Mesendoderm (in vitro differentiated cells): ENCODE results near the gene PACSIN3.

ENCODE experiments used
- DNase-seq: peaks from one replicate; pipeline ENCODE4 v3.0.0; 2013
- H2AK5ac ChIP-seq: 2 replicates; pipeline ENCODE4 v1.6.1; 2013; ENCODE audit warnings: low read length, inconsistent platforms
- H2BK120ac ChIP-seq: 2 replicates; pipeline ENCODE4 v1.6.1; 2013; ENCODE audit warnings: low read depth, mild to moderate bottlenecking, low read length, moderate library complexity, mixed read lengths
- H2BK15ac ChIP-seq: replicated peaks from 2 replicates; pipeline ENCODE4 v1.6.1; 2013; ENCODE audit warnings: low read depth, mild to moderate bottlenecking, moderate library complexity
- H2BK5ac ChIP-seq: 2 replicates; pipeline ENCODE4 v1.6.1; 2013; ENCODE audit warnings: low read length, inconsistent platforms
- H3K18ac ChIP-seq: 2 replicates; pipeline ENCODE4 v1.6.1; 2013; ENCODE audit warnings: mild to moderate bottlenecking, low read length, mixed read lengths
- H3K23ac ChIP-seq: one replicate; pipeline ENCODE4 v1.6.1; 2013; ENCODE audit warnings: low read length
- H3K27ac ChIP-seq: 2 replicates; pipeline ENCODE4 v1.5.1; 2013; ENCODE audit warnings: low read depth, mild to moderate bottlenecking, inconsistent platforms, low read length, moderate library complexity
- H3K27me3 ChIP-seq: 2 replicates; pipeline ENCODE4 v1.6.1; 2013; ENCODE audit warnings: low read length, control low read depth, mild to moderate bottlenecking, inconsistent platforms; ENCODE audit not compliant: insufficient read depth, poor library complexity
- H3K36me3 ChIP-seq: 2 replicates; pipeline ENCODE4 v1.6.1; 2013; ENCODE audit warnings: low read length, inconsistent platforms; ENCODE audit not compliant: control insufficient read depth, insufficient read depth
- H3K4ac ChIP-seq: one replicate; pipeline ENCODE4 v1.6.1; 2013; ENCODE audit warnings: low read depth, mild to moderate bottlenecking, low read length, moderate library complexity
- H3K4me1 ChIP-seq: 2 replicates; pipeline ENCODE4 v1.6.1; 2013; ENCODE audit warnings: low read depth, low read length, inconsistent platforms; ENCODE audit not compliant: control insufficient read depth
- H3K4me2 ChIP-seq: 2 replicates; pipeline ENCODE4 v1.6.1; 2013; ENCODE audit warnings: low read length
- H3K4me3 ChIP-seq: 2 replicates; pipeline ENCODE4 v1.5.1; 2013; ENCODE audit warnings: mild to moderate bottlenecking, low read length
- H3K56ac ChIP-seq: one replicate; pipeline ENCODE4 v1.6.1; 2013; ENCODE audit warnings: low read length
- H3K79me1 ChIP-seq: 2 replicates; pipeline ENCODE4 v1.6.1; 2013; ENCODE audit warnings: low read length, inconsistent platforms
- H3K79me2 ChIP-seq: 2 replicates; pipeline ENCODE4 v1.6.1; 2013; ENCODE audit warnings: mild to moderate bottlenecking, low read length; ENCODE audit not compliant: control insufficient read depth, insufficient read depth
- H3K9ac ChIP-seq: 2 replicates; pipeline ENCODE4 v1.6.1; 2013; ENCODE audit warnings: low read length, inconsistent platforms
- H4K5ac ChIP-seq: one replicate; pipeline ENCODE4 v1.6.1; 2013; ENCODE audit warnings: low read length
- H4K8ac ChIP-seq: one replicate; pipeline ENCODE4 v1.6.1; 2013; ENCODE audit warnings: low read depth, mild to moderate bottlenecking, control low read depth, low read length, moderate library complexity
- WGBS: extraction: QIAGEN DNeasy Blood & Tissue Kit; methylation state at CpG from one replicate; pipeline ENCODE4 v1.1.7; 2013; ENCODE audit warnings: low lambda C conversion rate, missing lambda C conversion rate; ENCODE audit not compliant: insufficient coverage; ENCODE audit errors: extremely low coverage; 5-methylcytosine and 5-hydroxymethylcytosine counted together

The PACSIN3 gene

GRCh38 chr11:47148270-47148669, 38.0 kb downstream of the PACSIN3 start:
- Histone ChIP-seq H3K79me2 (no peaks in the 10 kb centered on the region), H3K56ac (no peak overlapping the region), H3K4ac (no peak overlapping the region), H3K4me1 (no peaks in the 10 kb centered on the region), H3K9ac (no peak overlapping the region), H3K27me3 (no peaks in the 10 kb centered on the region), H3K18ac (no peak overlapping the region), H2AK5ac (no peak overlapping the region), H3K27ac (no peak overlapping the region), H3K23ac (no peak overlapping the region), H3K36me3 (no peaks in the 10 kb centered on the region), H3K4me2 (no peak overlapping the region), H4K5ac (no peak overlapping the region), H2BK5ac (no peak overlapping the region), H4K8ac (no peak overlapping the region), H2BK120ac (no peak overlapping the region), H2BK15ac (no peak overlapping the region), H3K4me3 (no peak overlapping the region), H3K79me1 (no peaks in the 10 kb centered on the region)
- no peak for DNase-seq
- WGBS, result no CpG with 5 or more reads among the region's 4 CpGs

- Histone ChIP-seq H3K27ac (no peak overlapping the region), H2BK120ac (no peak overlapping the region), H3K4me1 (no peaks in the 10 kb centered on the region), H2AK5ac (no peak overlapping the region), H3K79me1 (no peaks in the 10 kb centered on the region), H3K9ac (no peak overlapping the region), H4K5ac (no peak overlapping the region), H3K4me2 (no peak overlapping the region), H3K27me3 (no peaks in the 10 kb centered on the region), H3K79me2 (no peaks in the 10 kb centered on the region), H4K8ac (no peak overlapping the region), H3K4me3 (no peak overlapping the region), H3K18ac (no peak overlapping the region), H2BK15ac (no peak overlapping the region), H3K36me3 (no peaks in the 10 kb centered on the region), H2BK5ac (no peak overlapping the region), H3K23ac (no peak overlapping the region), H3K4ac (no peak overlapping the region), H3K56ac (no peak overlapping the region)
- no peak for DNase-seq
- no CpG with 5 or more reads among the region's 7 CpGs for WGBS
Measured at GRCh38 chr11:47147681-47148080, 38.6 kb downstream of the PACSIN3 start.

GRCh38 chr11:47147250-47147649, 39.0 kb downstream of the PACSIN3 start:
- H3K4me2 ChIP-seq, result no peak overlapping the region
- no peak overlapping the region for H2AK5ac ChIP-seq
- H3K9ac ChIP-seq, result no peak overlapping the region
- H3K27me3 ChIP-seq, result no peaks in the 10 kb centered on the region
- H3K56ac ChIP-seq, result no peak overlapping the region
- H3K27ac ChIP-seq, result no peak overlapping the region
- no peaks in the 10 kb centered on the region for H3K4me1 ChIP-seq
- H2BK5ac ChIP-seq, result no peak overlapping the region
- no peak overlapping the region for H2BK120ac ChIP-seq
- no peak overlapping the region for H3K23ac ChIP-seq
- H3K79me1 ChIP-seq, result no peaks in the 10 kb centered on the region
- no peak overlapping the region for H4K8ac ChIP-seq
- DNase-seq, result peak; percentile 70
- no peaks in the 10 kb centered on the region for H3K79me2 ChIP-seq
- H3K4ac ChIP-seq, result no peak overlapping the region
- WGBS, result no CpG with 5 or more reads among the region's 2 CpGs
- H3K36me3 ChIP-seq, result no peaks in the 10 kb centered on the region
- H4K5ac ChIP-seq, result no peak overlapping the region
- H3K18ac ChIP-seq, result no peak overlapping the region
- no peak overlapping the region for H3K4me3 ChIP-seq
- no peak overlapping the region for H2BK15ac ChIP-seq

- WGBS, result no CpG with 5 or more reads among the region's 3 CpGs
Measured at GRCh38 chr11:47144541-47144940, 41.7 kb downstream of the PACSIN3 start.

GRCh38 chr11:47143322-47143721, 42.9 kb downstream of the PACSIN3 start:
- H3K9ac ChIP-seq, result no peak overlapping the region
- H3K36me3 ChIP-seq, result peaks cover 2% of the 10 kb centered on the region
- peak; percentile 85 for DNase-seq
- no peak overlapping the region for H3K27ac ChIP-seq
- H2BK5ac ChIP-seq, result no peak overlapping the region
- H3K27me3 ChIP-seq, result no peaks in the 10 kb centered on the region
- H3K4me1 ChIP-seq, result no peaks in the 10 kb centered on the region
- H3K4me2 ChIP-seq, result no peak overlapping the region
- no peaks in the 10 kb centered on the region for H3K79me2 ChIP-seq
- no peak overlapping the region for H4K8ac ChIP-seq
- no peak overlapping the region for H3K18ac ChIP-seq
- no peak overlapping the region for H3K4ac ChIP-seq
- H3K4me3 ChIP-seq, result no peak overlapping the region
- no peak overlapping the region for H2BK15ac ChIP-seq
- H3K23ac ChIP-seq, result no peak overlapping the region
- H2BK120ac ChIP-seq, result no peak overlapping the region
- H3K56ac ChIP-seq, result no peak overlapping the region
- WGBS, result no CpG with 5 or more reads among the region's 3 CpGs
- H3K79me1 ChIP-seq, result no peaks in the 10 kb centered on the region
- H4K5ac ChIP-seq, result no peak overlapping the region
- H2AK5ac ChIP-seq, result no peak overlapping the region

More at GRCh38 chr11:47144541-47144940, 41.7 kb downstream of the PACSIN3 start:
- no peaks in the 10 kb centered on the region for H3K79me2 ChIP-seq
- H3K27me3 ChIP-seq, result no peaks in the 10 kb centered on the region
- DNase-seq, result no peak
- H2BK120ac ChIP-seq, result no peak overlapping the region
- no peaks in the 10 kb centered on the region for H3K4me1 ChIP-seq
- H3K4me3 ChIP-seq, result no peak overlapping the region
- H4K8ac ChIP-seq, result no peak overlapping the region
- no peak overlapping the region for H3K9ac ChIP-seq
- no peak overlapping the region for H3K4ac ChIP-seq
- no peak overlapping the region for H3K18ac ChIP-seq
- H3K79me1 ChIP-seq, result no peaks in the 10 kb centered on the region
- H3K23ac ChIP-seq, result no peak overlapping the region
- H3K56ac ChIP-seq, result no peak overlapping the region
- no peak overlapping the region for H3K27ac ChIP-seq
- no peak overlapping the region for H2AK5ac ChIP-seq
- peaks cover 2% of the 10 kb centered on the region for H3K36me3 ChIP-seq
- no peak overlapping the region for H2BK5ac ChIP-seq
- H2BK15ac ChIP-seq, result no peak overlapping the region
- H3K4me2 ChIP-seq, result no peak overlapping the region
- no peak overlapping the region for H4K5ac ChIP-seq

GRCh38 chr11:47139878-47140277, 46.4 kb downstream of the PACSIN3 start:
- no peaks in the 10 kb centered on the region for H3K79me2 ChIP-seq
- DNase-seq, result no peak
- H2AK5ac ChIP-seq, result no peak overlapping the region
- H3K4me1 ChIP-seq, result no peaks in the 10 kb centered on the region
- H4K8ac ChIP-seq, result no peak overlapping the region
- no peak overlapping the region for H3K4me3 ChIP-seq
- no peak overlapping the region for H2BK5ac ChIP-seq
- no CpG with 5 or more reads among the region's 4 CpGs for WGBS
- H3K9ac ChIP-seq, result no peak overlapping the region
- no peaks in the 10 kb centered on the region for H3K79me1 ChIP-seq
- no peak overlapping the region for H3K23ac ChIP-seq
- no peak overlapping the region for H4K5ac ChIP-seq
- peak overlapping the region; percentile 15 for H3K56ac ChIP-seq
- H2BK120ac ChIP-seq, result no peak overlapping the region
- no peak overlapping the region for H2BK15ac ChIP-seq
- no peaks in the 10 kb centered on the region for H3K27me3 ChIP-seq
- H3K4me2 ChIP-seq, result no peak overlapping the region
- no peak overlapping the region for H3K4ac ChIP-seq
- H3K36me3 ChIP-seq, result peaks cover 2% of the 10 kb centered on the region
- no peak overlapping the region for H3K27ac ChIP-seq
- no peak overlapping the region for H3K18ac ChIP-seq
